WTC11 (cell line): ENCODE data around the gene ZNF436.

Source experiments
- ATF1 ChIP-seq: sonication (generic); formaldehyde crosslinking; IDR thresholded peaks from 2 replicates; pipeline ENCODE4 v1.8.1; 2023; ENCODE audit warnings: mild to moderate bottlenecking, moderate library complexity, missing genetic modification reagents
- CTCF ChIP-seq: fragments of 200-600 bp; IDR thresholded peaks from 2 replicates; pipeline ENCODE4 v1.8.0; 2022; ENCODE audit warnings: antibody characterized with exemption
- JAZF1 ChIP-seq: fragments of 250-450 bp; sonication (Bioruptor Pico); IDR thresholded peaks from 2 replicates; pipeline ENCODE4 v1.9.0; 2021; ENCODE audit warnings: moderate library complexity, mild to moderate bottlenecking, inconsistent platforms
- ZNF219 ChIP-seq: sonication (generic); formaldehyde crosslinking; IDR thresholded peaks from 2 replicates; pipeline ENCODE4 v1.8.0; 2023; ENCODE audit warnings: missing genetic modification reagents, mild to moderate bottlenecking, borderline replicate concordance
- TF ChIP-seq, protein P1 (sequence below): sonication (generic); formaldehyde crosslinking; IDR thresholded peaks from 2 replicates; pipeline ENCODE4 v1.8.0; 2022; ENCODE audit warnings: mild to moderate bottlenecking, missing genetic modification reagents

DNA sequence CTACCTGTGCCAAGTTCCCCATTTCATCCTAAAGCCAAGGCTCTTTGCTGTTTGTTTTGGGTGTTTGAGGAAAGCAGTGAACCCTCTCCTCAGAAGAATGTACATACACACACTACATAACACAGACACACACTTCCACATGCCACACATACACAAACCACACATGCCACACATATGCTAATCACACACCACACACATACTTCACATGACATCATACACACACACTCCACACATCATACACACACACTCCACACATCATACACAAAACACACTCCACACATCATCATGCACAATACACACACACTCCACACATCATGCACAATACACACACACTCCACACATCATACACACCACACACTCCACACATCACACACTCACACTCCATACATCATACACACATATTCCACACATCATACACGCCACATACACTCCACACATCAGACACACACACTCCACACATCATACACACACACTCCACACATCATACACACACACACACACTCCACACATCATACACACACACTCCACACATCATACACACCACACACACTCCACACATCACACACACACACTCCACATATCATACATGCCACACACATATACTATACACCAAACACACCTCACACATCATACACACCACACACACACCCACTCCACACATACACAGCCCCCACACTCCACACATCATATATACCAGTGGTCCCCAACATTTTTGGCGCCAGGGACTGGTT lies 22.7 kb upstream of the ZNF436 start:
- TF ChIP-seq ATF1 (CRISPR knock-in tag) = no peak
- TF ChIP-seq, protein P1, sequence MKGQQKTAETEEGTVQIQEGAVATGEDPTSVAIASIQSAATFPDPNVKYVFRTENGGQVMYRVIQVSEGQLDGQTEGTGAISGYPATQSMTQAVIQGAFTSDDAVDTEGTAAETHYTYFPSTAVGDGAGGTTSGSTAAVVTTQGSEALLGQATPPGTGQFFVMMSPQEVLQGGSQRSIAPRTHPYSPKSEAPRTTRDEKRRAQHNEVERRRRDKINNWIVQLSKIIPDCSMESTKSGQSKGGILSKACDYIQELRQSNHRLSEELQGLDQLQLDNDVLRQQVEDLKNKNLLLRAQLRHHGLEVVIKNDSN (CRISPR knock-in tag) = no peak
- TF ChIP-seq CTCF = no peak
- TF ChIP-seq ZNF219 (CRISPR knock-in tag) = no peak
- TF ChIP-seq JAZF1 = no peak
